K562 (cell line): ENCODE measurements around the gene CNPY4. TPM values are rescaled to one million over a fixed set of nuclear protein-coding genes. Genes with fewer than 3 reads are reported as not detected.

ENCODE experiments used
- ARID1B ChIP-seq: fragments of 450-650 bp; IDR thresholded peaks from 2 replicates; pipeline ENCODE4 v1.6.1; 2016; ENCODE audit warnings: antibody characterized with exemption, mild to moderate bottlenecking, inconsistent platforms
- CAMTA2 ChIP-seq: fragments of 250-450 bp; sonication (Bioruptor Pico); conservative IDR thresholded peaks from 2 replicates; pipeline ENCODE4 v1.5.1; 2022
- CREB3L1 ChIP-seq: fragments of 450-650 bp; IDR thresholded peaks from 2 replicates; pipeline ENCODE4 v1.6.1; 2014; ENCODE audit warnings: low read depth, mild to moderate bottlenecking, moderate library complexity, borderline replicate concordance
- FOXM1 ChIP-seq, 2 experiments: fragments of 450-650 bp in 1 of 2; sonication (generic) in 1 of 2; formaldehyde crosslinking in 1 of 2; IDR thresholded peaks; 2 replicates each; pipeline versions ENCODE4 v1.6.1 to v1.9.0; 2017 to 2022; ENCODE audit warnings: low read depth in 2 of 2, mild to moderate bottlenecking in 2 of 2, missing genetic modification reagents in 1 of 2, moderate library complexity in 1 of 2
- MYC ChIP-seq, 2 experiments: fragments of 250-450 bp in 1 of 2; sonication (Bioruptor Pico) in 1 of 2; IDR thresholded peaks; 2 replicates each; pipeline versions ENCODE4 v1.5.1 to v1.6.1; 2012 to 2021; ENCODE audit warnings: low read depth in 2 of 2, borderline replicate concordance in 1 of 2, improper control_type of control experiment in 1 of 2, low read length in 1 of 2, mild to moderate bottlenecking in 1 of 2, moderate library complexity in 1 of 2
- PKNOX1 ChIP-seq: fragments of 450-650 bp; IDR thresholded peaks from 2 replicates; pipeline ENCODE4 v1.6.1; 2016
- SRSF7 ChIP-seq: fragments of 200-400 bp; formaldehyde crosslinking; optimal IDR thresholded peaks from 2 replicates; pipeline ENCODE3; 2017; ENCODE audit warnings: mild to moderate bottlenecking, low read depth, low read length
- ZBTB43 ChIP-seq: sonication (generic); formaldehyde crosslinking; IDR thresholded peaks from 2 replicates; pipeline ENCODE4 v1.8.0; 2023; ENCODE audit warnings: mild to moderate bottlenecking, missing genetic modification reagents
- ZKSCAN8 ChIP-seq: fragments of 200-800 bp; sonication (Bioruptor generic); IDR thresholded peaks from 2 replicates; pipeline ENCODE4 v1.6.1; 2016; ENCODE audit warnings: missing genetic modification characterization, missing compliant biosample characterization
- polyA plus RNA-seq, 8 experiments: library from polyadenylated mRNA; depleted of rRNA in 4 of 8; stranded (reverse) in 5 of 8; unstranded in 3 of 8; fragments of >200 nt; fragmentation: Nextera tagmentation in 2 of 8; fragmentation: Illumina TruSeq in 1 of 8; extraction: Ambion mirVana in 2 of 8; extraction: Trizol in 1 of 8; gene quantifications; 2 replicates each; pipeline versions ENCODE4 v1.2.1 to v1.2.3, GENCODE V29; 2011 to 2014; ENCODE audit warnings: inconsistent platforms in 1 of 8, missing spikeins in 1 of 8
- total RNA-seq, 7 experiments: library from RNA; depleted of rRNA in 6 of 7; stranded (reverse); fragments of >200 nt in 6 of 7; fragmentation: Illumina TruSeq in 2 of 7; extraction: Trizol in 2 of 7; gene quantifications; 2 replicates each; pipeline versions ENCODE4 v1.2.1 to v1.2.3, GENCODE V29; 2011 to 2021; ENCODE audit warnings: low replicate concordance in 1 of 7
- TF ChIP-seq, protein P1 (sequence below): fragments of 450-650 bp; IDR thresholded peaks from 2 replicates; pipeline ENCODE4 v1.6.1; 2016; ENCODE audit warnings: mild to moderate bottlenecking, moderate library complexity

Gene CNPY4
- total and polyA plus RNA-seq, 9 of the 15 experiments (the other 6 are each of a cell fraction or from before 2014, with no cell fraction given), result 1.9 to 11.2 (median 7.0) TPM

- TF ChIP-seq, protein P1, sequence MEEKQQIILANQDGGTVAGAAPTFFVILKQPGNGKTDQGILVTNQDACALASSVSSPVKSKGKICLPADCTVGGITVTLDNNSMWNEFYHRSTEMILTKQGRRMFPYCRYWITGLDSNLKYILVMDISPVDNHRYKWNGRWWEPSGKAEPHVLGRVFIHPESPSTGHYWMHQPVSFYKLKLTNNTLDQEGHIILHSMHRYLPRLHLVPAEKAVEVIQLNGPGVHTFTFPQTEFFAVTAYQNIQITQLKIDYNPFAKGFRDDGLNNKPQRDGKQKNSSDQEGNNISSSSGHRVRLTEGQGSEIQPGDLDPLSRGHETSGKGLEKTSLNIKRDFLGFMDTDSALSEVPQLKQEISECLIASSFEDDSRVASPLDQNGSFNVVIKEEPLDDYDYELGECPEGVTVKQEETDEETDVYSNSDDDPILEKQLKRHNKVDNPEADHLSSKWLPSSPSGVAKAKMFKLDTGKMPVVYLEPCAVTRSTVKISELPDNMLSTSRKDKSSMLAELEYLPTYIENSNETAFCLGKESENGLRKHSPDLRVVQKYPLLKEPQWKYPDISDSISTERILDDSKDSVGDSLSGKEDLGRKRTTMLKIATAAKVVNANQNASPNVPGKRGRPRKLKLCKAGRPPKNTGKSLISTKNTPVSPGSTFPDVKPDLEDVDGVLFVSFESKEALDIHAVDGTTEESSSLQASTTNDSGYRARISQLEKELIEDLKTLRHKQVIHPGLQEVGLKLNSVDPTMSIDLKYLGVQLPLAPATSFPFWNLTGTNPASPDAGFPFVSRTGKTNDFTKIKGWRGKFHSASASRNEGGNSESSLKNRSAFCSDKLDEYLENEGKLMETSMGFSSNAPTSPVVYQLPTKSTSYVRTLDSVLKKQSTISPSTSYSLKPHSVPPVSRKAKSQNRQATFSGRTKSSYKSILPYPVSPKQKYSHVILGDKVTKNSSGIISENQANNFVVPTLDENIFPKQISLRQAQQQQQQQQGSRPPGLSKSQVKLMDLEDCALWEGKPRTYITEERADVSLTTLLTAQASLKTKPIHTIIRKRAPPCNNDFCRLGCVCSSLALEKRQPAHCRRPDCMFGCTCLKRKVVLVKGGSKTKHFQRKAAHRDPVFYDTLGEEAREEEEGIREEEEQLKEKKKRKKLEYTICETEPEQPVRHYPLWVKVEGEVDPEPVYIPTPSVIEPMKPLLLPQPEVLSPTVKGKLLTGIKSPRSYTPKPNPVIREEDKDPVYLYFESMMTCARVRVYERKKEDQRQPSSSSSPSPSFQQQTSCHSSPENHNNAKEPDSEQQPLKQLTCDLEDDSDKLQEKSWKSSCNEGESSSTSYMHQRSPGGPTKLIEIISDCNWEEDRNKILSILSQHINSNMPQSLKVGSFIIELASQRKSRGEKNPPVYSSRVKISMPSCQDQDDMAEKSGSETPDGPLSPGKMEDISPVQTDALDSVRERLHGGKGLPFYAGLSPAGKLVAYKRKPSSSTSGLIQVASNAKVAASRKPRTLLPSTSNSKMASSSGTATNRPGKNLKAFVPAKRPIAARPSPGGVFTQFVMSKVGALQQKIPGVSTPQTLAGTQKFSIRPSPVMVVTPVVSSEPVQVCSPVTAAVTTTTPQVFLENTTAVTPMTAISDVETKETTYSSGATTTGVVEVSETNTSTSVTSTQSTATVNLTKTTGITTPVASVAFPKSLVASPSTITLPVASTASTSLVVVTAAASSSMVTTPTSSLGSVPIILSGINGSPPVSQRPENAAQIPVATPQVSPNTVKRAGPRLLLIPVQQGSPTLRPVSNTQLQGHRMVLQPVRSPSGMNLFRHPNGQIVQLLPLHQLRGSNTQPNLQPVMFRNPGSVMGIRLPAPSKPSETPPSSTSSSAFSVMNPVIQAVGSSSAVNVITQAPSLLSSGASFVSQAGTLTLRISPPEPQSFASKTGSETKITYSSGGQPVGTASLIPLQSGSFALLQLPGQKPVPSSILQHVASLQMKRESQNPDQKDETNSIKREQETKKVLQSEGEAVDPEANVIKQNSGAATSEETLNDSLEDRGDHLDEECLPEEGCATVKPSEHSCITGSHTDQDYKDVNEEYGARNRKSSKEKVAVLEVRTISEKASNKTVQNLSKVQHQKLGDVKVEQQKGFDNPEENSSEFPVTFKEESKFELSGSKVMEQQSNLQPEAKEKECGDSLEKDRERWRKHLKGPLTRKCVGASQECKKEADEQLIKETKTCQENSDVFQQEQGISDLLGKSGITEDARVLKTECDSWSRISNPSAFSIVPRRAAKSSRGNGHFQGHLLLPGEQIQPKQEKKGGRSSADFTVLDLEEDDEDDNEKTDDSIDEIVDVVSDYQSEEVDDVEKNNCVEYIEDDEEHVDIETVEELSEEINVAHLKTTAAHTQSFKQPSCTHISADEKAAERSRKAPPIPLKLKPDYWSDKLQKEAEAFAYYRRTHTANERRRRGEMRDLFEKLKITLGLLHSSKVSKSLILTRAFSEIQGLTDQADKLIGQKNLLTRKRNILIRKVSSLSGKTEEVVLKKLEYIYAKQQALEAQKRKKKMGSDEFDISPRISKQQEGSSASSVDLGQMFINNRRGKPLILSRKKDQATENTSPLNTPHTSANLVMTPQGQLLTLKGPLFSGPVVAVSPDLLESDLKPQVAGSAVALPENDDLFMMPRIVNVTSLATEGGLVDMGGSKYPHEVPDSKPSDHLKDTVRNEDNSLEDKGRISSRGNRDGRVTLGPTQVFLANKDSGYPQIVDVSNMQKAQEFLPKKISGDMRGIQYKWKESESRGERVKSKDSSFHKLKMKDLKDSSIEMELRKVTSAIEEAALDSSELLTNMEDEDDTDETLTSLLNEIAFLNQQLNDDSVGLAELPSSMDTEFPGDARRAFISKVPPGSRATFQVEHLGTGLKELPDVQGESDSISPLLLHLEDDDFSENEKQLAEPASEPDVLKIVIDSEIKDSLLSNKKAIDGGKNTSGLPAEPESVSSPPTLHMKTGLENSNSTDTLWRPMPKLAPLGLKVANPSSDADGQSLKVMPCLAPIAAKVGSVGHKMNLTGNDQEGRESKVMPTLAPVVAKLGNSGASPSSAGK, result no peak
- TF ChIP-seq SRSF7, result no peak
- TF ChIP-seq FOXM1 (IDR thresholded peaks at IDR 0.05; ENCODE audit: low read depth), result no peak
- TF ChIP-seq FOXM1 (CRISPR knock-in tag; IDR thresholded peaks at IDR 0.05; ENCODE audit: low read depth), result no peak
- no peak for TF ChIP-seq CREB3L1
- no peak for TF ChIP-seq ZBTB43 (CRISPR knock-in tag)
- no peak for TF ChIP-seq MYC (IDR thresholded peaks at IDR 0.05; ENCODE audit: low read depth, low read length)
- TF ChIP-seq MYC (CRISPR knock-in tag; IDR thresholded peaks at IDR 0.05; ENCODE audit: borderline replicate concordance, low read depth), result no peak
- no peak for TF ChIP-seq ZKSCAN8
- TF ChIP-seq CAMTA2 (CRISPR knock-in tag), result no peak
- peak; percentile 62 for TF ChIP-seq ARID1B
- TF ChIP-seq PKNOX1, result peak; percentile 91
These were observed 50.9 kb downstream of the CNPY4 start (continued) for GRCh38 chr7:100170101-100170897.
